IMR-90 (cell line): ENCODE data around the gene C9orf43. TPM values are rescaled to one million over a fixed set of nuclear protein-coding genes. Genes with fewer than 3 reads are reported as not detected.

Experiments
- ATAC-seq: fragments of 200-7000 bp; cut with Tn5 transposase; 2 replicates; pipeline ENCODE4 v1.9.1; 2020; ENCODE audit warnings: low read depth, mild to moderate bottlenecking, moderate library complexity
- BruUV-seq: library from RNA; stranded (reverse); fragments of 400-500 nt; replicated peaks from 2 replicates; lab custom pipeline; 2021; lab: Mats Ljungman, UMichigan
- CTCF ChIA-PET: fragments of 300-600 bp; formaldehyde crosslinking; extraction: SDS; loops from one replicate; lab custom pipeline; 2021; ENCODE audit warnings: antibody characterized with exemption; lab: Yijun Ruan, JAX
- POLR2A ChIA-PET: fragments of 300-600 bp; sonication (Branson Sonifier 250); formaldehyde crosslinking; loops from one replicate; lab custom pipeline; 2022; ENCODE audit warnings: antibody characterized with exemption; ENCODE audit not compliant: unreplicated experiment; lab: Charles Lee
- DNase-seq: peaks from one replicate; pipeline ENCODE4 v3.0.0; 2013
- H2AFZ ChIP-seq: replicated peaks from 2 replicates; pipeline ENCODE3; 2013; ENCODE audit warnings: low read length, mild to moderate bottlenecking; ENCODE audit not compliant: poor library complexity
- H2AK5ac ChIP-seq: 2 replicates; pipeline ENCODE4 v1.6.1; 2013; ENCODE audit warnings: low read depth, low read length, inconsistent platforms
- H2AK9ac ChIP-seq: replicated peaks from 2 replicates; pipeline ENCODE3; 2013; ENCODE audit warnings: mild to moderate bottlenecking, low read depth, low read length, moderate library complexity; ENCODE audit not compliant: poor library complexity
- H2BK120ac ChIP-seq: 2 replicates; pipeline ENCODE4 v1.6.1; 2013; ENCODE audit warnings: low read depth, low read length, inconsistent platforms
- H2BK15ac ChIP-seq: 3 replicates; pipeline ENCODE4 v1.6.1; 2013; ENCODE audit warnings: low read depth, low read length, inconsistent platforms
- H2BK20ac ChIP-seq: 2 replicates; pipeline ENCODE4 v1.6.1; 2013; ENCODE audit warnings: low read depth, mild to moderate bottlenecking, inconsistent platforms, low read length, moderate library complexity
- H2BK5ac ChIP-seq: 2 replicates; pipeline ENCODE4 v1.6.1; 2013; ENCODE audit warnings: mild to moderate bottlenecking, low read depth, low read length, inconsistent platforms; ENCODE audit not compliant: poor library complexity, severe bottlenecking
- H3K14ac ChIP-seq: replicated peaks from 2 replicates; pipeline ENCODE4 v1.6.1; 2013; ENCODE audit warnings: low read depth, low read length, inconsistent platforms
- H3K18ac ChIP-seq: 2 replicates; pipeline ENCODE4 v1.6.1; 2013; ENCODE audit warnings: low read depth, low read length, control low read depth
- H3K23ac ChIP-seq: 2 replicates; pipeline ENCODE4 v1.6.1; 2013; ENCODE audit warnings: low read depth, low read length, inconsistent platforms
- H3K27ac ChIP-seq: 2 replicates; pipeline ENCODE4 v1.5.1; 2013; ENCODE audit warnings: mild to moderate bottlenecking, control low read depth, low read length; ENCODE audit not compliant: insufficient read depth
- H3K27me3 ChIP-seq: 2 replicates; pipeline ENCODE4 v1.6.1; 2013; ENCODE audit warnings: low read length; ENCODE audit not compliant: control insufficient read depth, insufficient read depth
- H3K36me3 ChIP-seq: 2 replicates; pipeline ENCODE4 v1.6.1; 2013; ENCODE audit warnings: low read length, mixed read lengths; ENCODE audit not compliant: control insufficient read depth, insufficient read depth
- H3K4ac ChIP-seq: 2 replicates; pipeline ENCODE4 v1.6.1; 2013; ENCODE audit warnings: low read depth, low read length, inconsistent platforms
- H3K4me1 ChIP-seq: 2 replicates; pipeline ENCODE4 v1.6.1; 2013; ENCODE audit warnings: low read length, mixed read lengths; ENCODE audit not compliant: control insufficient read depth, insufficient read depth
- H3K4me2 ChIP-seq: 2 replicates; pipeline ENCODE4 v1.6.1; 2013; ENCODE audit warnings: low read depth, mild to moderate bottlenecking, control low read depth, low read length, moderate library complexity
- H3K4me3 ChIP-seq: 2 replicates; pipeline ENCODE4 v1.5.1; 2013; ENCODE audit warnings: low read depth, mild to moderate bottlenecking, control low read depth, low read length, moderate library complexity; ENCODE audit not compliant: insufficient read depth
- H3K56ac ChIP-seq: 2 replicates; pipeline ENCODE4 v1.6.1; 2013; ENCODE audit warnings: low read length, inconsistent platforms; ENCODE audit not compliant: insufficient read depth; ENCODE audit errors: extremely low read depth
- H3K79me1 ChIP-seq, 2 experiments: 2 replicates each; pipeline ENCODE4 v1.6.1; 2013; ENCODE audit warnings: low read length in 2 of 2, inconsistent platforms in 1 of 2, low read depth in 1 of 2
- H3K9ac ChIP-seq: 2 replicates; pipeline ENCODE4 v1.6.1; 2013; ENCODE audit warnings: low read depth, low read length, control low read depth
- H3K9me1 ChIP-seq: 2 replicates; pipeline ENCODE4 v1.6.1; 2013; ENCODE audit warnings: low read length, inconsistent platforms; ENCODE audit not compliant: insufficient read depth
- H3K9me3 ChIP-seq: 2 replicates; pipeline ENCODE4 v1.6.1; 2013; ENCODE audit warnings: low read length; ENCODE audit not compliant: control insufficient read depth, insufficient read depth
- H4K20me1 ChIP-seq: 2 replicates; pipeline ENCODE4 v1.6.1; 2013; ENCODE audit warnings: low read length, inconsistent platforms; ENCODE audit not compliant: insufficient read depth
- H4K5ac ChIP-seq: 2 replicates; pipeline ENCODE4 v1.6.1; 2013; ENCODE audit warnings: mild to moderate bottlenecking, low read depth, low read length, control low read depth
- H4K8ac ChIP-seq, 2 experiments: 2 replicates each; pipeline ENCODE4 v1.6.1; 2013; ENCODE audit warnings: low read depth in 2 of 2, low read length in 2 of 2, control low read depth in 1 of 2, inconsistent platforms in 1 of 2
- H4K91ac ChIP-seq: 2 replicates; pipeline ENCODE4 v1.6.1; 2013; ENCODE audit warnings: low read depth, low read length, inconsistent platforms; ENCODE audit not compliant: insufficient read depth
- CEBPB ChIP-seq: IDR thresholded peaks from 2 replicates; pipeline ENCODE4 v1.6.1; 2012; ENCODE audit warnings: low read depth, low read length, improper control_type of control experiment
- CTCF ChIP-seq: conservative IDR thresholded peaks from 2 replicates; pipeline ENCODE4 v1.5.1; 2012; ENCODE audit warnings: mild to moderate bottlenecking, low read depth, low read length, improper control_type of control experiment
- FOS ChIP-seq: fragments of 150-350 bp; IDR thresholded peaks from 2 replicates; pipeline ENCODE4 v1.6.1; 2016; ENCODE audit warnings: low read depth, low read length
- MAZ ChIP-seq: IDR thresholded peaks from 2 replicates; pipeline ENCODE4 v1.6.1; 2012; ENCODE audit warnings: low read depth, mild to moderate bottlenecking, low read length, improper control_type of control experiment, moderate library complexity, borderline replicate concordance
- POLR2A ChIP-seq: IDR thresholded peaks from 2 replicates; pipeline ENCODE4 v1.6.1; 2012; ENCODE audit warnings: mild to moderate bottlenecking, low read depth, low read length
- SMC3 ChIP-seq: fragments of 150-350 bp; IDR thresholded peaks from 2 replicates; pipeline ENCODE4 v1.6.1; 2016; ENCODE audit warnings: low read depth, mild to moderate bottlenecking, antibody characterized with exemption, low read length, moderate library complexity
- USF2 ChIP-seq: fragments of 150-350 bp; IDR thresholded peaks from 2 replicates; pipeline ENCODE4 v1.6.1; 2017; ENCODE audit warnings: mild to moderate bottlenecking, antibody characterized with exemption, low read length, low read depth
- WGBS, 2 experiments: methylation state at CpG; one replicate each; pipeline versions ENCODE4 v1.1.5 to v1.1.7; 2013; ENCODE audit warnings: missing lambda C conversion rate in 2 of 2; ENCODE audit not compliant: insufficient read length in 1 of 2; ENCODE audit errors: extremely low coverage in 2 of 2; 5-methylcytosine and 5-hydroxymethylcytosine counted together
- dilution Hi-C: fragments of 300-500 bp; cut with HindIII; formaldehyde crosslinking; loops from one replicate; pipeline ENCODE4 v1.14.3; 2018; ENCODE audit warnings: low sequenced_read_pairs; ENCODE audit not compliant: unreplicated experiment
- in situ Hi-C: fragments of 300-500 bp; cut with MboI; formaldehyde crosslinking; loops from 3 replicates; pipeline ENCODE4 v1.14.3; 2019; ENCODE audit warnings: low sequenced_read_pairs, inconsistent platforms, mixed read lengths
- intact Hi-C: fragments of 100-400 bp; cut with micrococcal nuclease; formaldehyde crosslinking; loops from 2 replicates; pipeline ENCODE4 v1.10.0; 2022
- polyA plus RNA-seq, 3 experiments: library from polyadenylated mRNA; depleted of rRNA; stranded (reverse); fragments of >200 nt; gene quantifications; 2 replicates each; pipeline ENCODE4 v1.2.3, GENCODE V29; 2012; ENCODE audit warnings: low replicate concordance in 1 of 3
- total RNA-seq: library from RNA; depleted of rRNA; stranded (reverse); fragments of >200 nt; gene quantifications from 2 replicates; pipeline ENCODE4 v1.2.3, GENCODE V29; 2012

Gene C9orf43
- total and polyA plus RNA-seq, 2 of the 4 experiments (the other 2 are of a cell fraction) = 0.36 to 0.46 TPM

- Histone ChIP-seq H3K4me1 (peaks cover 2% of the 10 kb centered on the region; the same call in 1 of the 2 replicates), H3K14ac (no peak overlapping the region), H3K36me3 (peaks cover 12% of the 10 kb centered on the region; the same call in 1 of the 2 replicates), H3K18ac (no peak overlapping the region), H2AFZ (no peak overlapping the region), H3K56ac (no peak overlapping the region), H4K5ac (no peak overlapping the region), H2BK15ac (no peak overlapping the region), H3K9ac (no peak overlapping the region), H3K79me1 (peaks cover 0 to 8% of the 10 kb centered on the region in 2 experiments; a peak in 1 of 4 replicates), H4K20me1 (no peaks in the 10 kb centered on the region), H3K9me3 (no peaks in the 10 kb centered on the region), H3K4me3 (no peak overlapping the region), H3K4me2 (no peak overlapping the region; the same call in 1 of the 2 replicates), H2AK5ac (no peak overlapping the region), H4K8ac (no peak overlapping the region), H3K23ac (no peak overlapping the region), H2BK120ac (no peak overlapping the region), H3K4ac (no peak overlapping the region), H2AK9ac (peak overlapping the region; percentile 50), H4K91ac (no peak overlapping the region), H3K27ac (no peak overlapping the region), H2BK20ac (no peak overlapping the region), H3K9me1 (no peaks in the 10 kb centered on the region), H2BK5ac (no peak overlapping the region), H3K27me3 (peaks cover 3% of the 10 kb centered on the region; the same call in 1 of the 2 replicates)
- ChIA-PET CTCF (no interaction called here), POLR2A (no interaction called here)
- BruUV-seq = no TSS peak
- dilution Hi-C loops = no loop called here
- TF ChIP-seq CTCF = no peak
- no peak for TF ChIP-seq MAZ
- TF ChIP-seq FOS = no peak
- no peak for TF ChIP-seq USF2
- TF ChIP-seq CEBPB = no peak
- TF ChIP-seq POLR2A = no peak
- TF ChIP-seq SMC3 = no peak
- in situ Hi-C loops = no loop called here
- whole genome bisulfite sequencing, 2 experiments = no CpG with 5 or more reads among the region's 6 CpGs
- ATAC-seq (no peak), DNase-seq (peak; percentile 8)
- intact Hi-C loops = loop anchor here (1.0 kb wide), 1 partner anchor 23 kb away; no protein-coding TSS in a partner anchor
These were observed 35.2 kb upstream of the C9orf43 start for GRCh38 chr9:113375057-113376023.
